HG03196 (cell line): ENCODE results near the gene PDE2A.
"Not testable (repeated sequence)": the region's sequence is repeated elsewhere in the genome, so short reads cannot be mapped to it uniquely, and the experiment has no call there.

Experiments
- ATAC-seq: cut with Tn5 transposase; IDR thresholded peaks from one replicate; pipeline ENCODE4 v1.9.1; 2021; ENCODE audit not compliant: unreplicated experiment

The PDE2A gene

GRCh38 chr11:72555014-72555522 is 119.2 kb downstream of the PDE2A start:
- ATAC-seq, result not testable (repeated sequence)

- ATAC-seq, result no peak
Observed at GRCh38 chr11:72553706-72554105, 120.5 kb downstream of the PDE2A start.

- no peak for ATAC-seq
Observed at GRCh38 chr11:72552399-72552910, 121.8 kb downstream of the PDE2A start.

- ATAC-seq, result no peak
Observed at GRCh38 chr11:72551571-72551970, 122.7 kb downstream of the PDE2A start.

GRCh38 chr11:72548463-72548862 is 125.8 kb downstream of the PDE2A start:
- ATAC-seq, result no peak

GRCh38 chr11:72546866-72547265 is 127.4 kb downstream of the PDE2A start:
- ATAC-seq, result no peak

- ATAC-seq, result no peak
Observed at GRCh38 chr11:72544589-72544988, 129.6 kb downstream of the PDE2A start.

- no peak for ATAC-seq
Observed at GRCh38 chr11:72543849-72544542, 130.2 kb downstream of the PDE2A start.

- ATAC-seq, result no peak
Observed at GRCh38 chr11:72541257-72541974, 132.8 kb downstream of the PDE2A start.

GRCh38 chr11:72537051-72537450 is 137.2 kb downstream of the PDE2A start:
- ATAC-seq, result no peak

- ATAC-seq, result no peak
Observed at GRCh38 chr11:72535194-72535547, 139.1 kb downstream of the PDE2A start.

- no peak for ATAC-seq
Observed at GRCh38 chr11:72534371-72535193, 139.6 kb downstream of the PDE2A start.

GRCh38 chr11:72529068-72529467 is 145.2 kb downstream of the PDE2A start:
- ATAC-seq, result no peak

- no peak for ATAC-seq
Observed at GRCh38 chr11:72528121-72528520, 146.1 kb downstream of the PDE2A start.
